GM18907 (cell line): Measurements from ENCODE around the gene CPEB4.

Source experiments
- ATAC-seq: cut with Tn5 transposase; IDR thresholded peaks from one replicate; pipeline ENCODE4 v1.9.1; 2021; ENCODE audit warnings: mild to moderate bottlenecking, moderate library complexity; ENCODE audit not compliant: unreplicated experiment

The CPEB4 gene

DNA sequence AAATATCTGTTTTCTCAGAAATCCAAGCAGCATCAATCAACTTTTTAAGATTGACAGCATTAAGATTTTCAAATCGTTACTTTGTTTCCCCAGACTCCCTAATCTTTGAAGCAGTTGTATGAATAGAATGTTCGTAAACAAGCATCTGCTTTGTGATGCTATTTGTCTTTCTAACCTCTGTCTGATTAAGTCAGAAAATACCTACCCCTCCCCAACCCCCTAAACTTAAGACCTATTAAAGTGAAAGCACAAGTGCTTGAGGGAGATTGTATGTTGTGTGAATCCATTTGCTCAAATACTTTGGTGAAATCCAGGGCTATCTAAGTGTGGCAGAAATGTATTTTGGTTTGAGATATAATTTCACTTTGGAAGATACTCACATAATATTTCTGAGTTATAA lies 53.0 kb downstream of the CPEB4 start:
- no peak for ATAC-seq

DNA sequence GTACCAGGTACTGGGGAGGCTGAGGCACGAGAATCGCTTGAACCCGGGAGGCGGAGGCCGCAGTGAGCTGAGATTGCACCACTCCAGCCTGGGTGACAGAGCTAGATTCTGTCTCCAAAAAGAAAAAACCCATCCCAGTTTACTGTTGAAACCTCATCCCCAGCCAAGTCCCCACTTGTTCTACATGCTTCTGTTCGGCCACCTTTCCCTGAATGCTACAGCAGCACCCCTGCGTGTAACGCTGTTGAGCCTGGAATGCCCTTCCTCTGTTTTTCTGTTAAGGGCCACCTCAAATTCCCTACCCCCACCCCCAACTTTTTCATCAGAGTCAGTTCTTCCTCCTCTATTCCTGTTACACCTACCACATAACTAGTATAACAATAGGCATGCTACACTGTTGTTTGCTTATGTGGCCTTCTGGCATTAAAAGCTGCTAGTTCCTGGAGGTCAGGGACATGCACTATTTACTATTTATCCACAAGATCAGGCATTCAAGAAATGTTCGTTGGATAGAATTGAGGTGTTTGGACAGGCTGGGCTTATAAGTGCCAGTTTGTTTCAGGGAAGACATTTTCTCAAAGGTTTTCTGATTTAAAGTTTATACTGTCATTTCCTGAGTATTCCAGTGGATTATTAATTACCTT lies 53.7 kb downstream of the CPEB4 start:
- ATAC-seq = no peak

DNA sequence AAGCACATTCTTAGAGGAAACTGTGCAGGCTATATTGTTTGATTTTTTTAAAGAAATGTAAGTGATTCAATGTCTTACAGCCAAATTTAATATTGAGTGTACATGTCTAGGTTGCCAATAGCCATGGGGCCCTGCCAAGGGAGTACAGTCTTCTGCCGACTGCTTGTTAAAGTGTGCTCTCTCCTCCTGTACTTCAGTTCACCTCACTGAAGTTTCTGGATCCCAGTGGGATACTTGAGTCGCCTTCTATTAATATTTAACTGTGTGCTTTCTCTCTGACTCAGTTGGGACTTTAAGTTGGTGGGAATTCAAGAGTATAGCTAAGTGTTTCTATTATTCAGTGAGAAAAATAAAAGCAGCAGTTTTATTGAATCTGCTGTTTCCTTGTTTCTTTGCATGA lies 56.4 kb downstream of the CPEB4 start:
- no peak for ATAC-seq

DNA sequence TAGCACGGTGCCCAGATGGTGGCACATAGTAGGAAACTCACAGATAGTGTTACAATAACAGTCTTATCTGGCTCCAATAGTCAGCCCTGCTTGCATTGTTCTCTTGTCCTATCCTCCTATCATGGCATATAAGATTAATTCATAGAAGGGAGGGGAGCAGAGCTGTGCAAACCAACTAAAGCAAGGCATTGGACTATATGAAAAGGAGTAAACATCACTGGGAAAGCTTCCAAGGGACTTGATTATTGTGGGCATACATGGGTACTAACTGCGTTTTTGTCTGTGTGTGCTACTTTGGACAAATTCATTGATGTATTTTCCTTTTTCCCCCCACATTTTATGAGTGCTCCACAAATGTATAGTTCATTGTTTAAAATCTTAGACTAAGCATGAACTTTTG lies 57.0 kb downstream of the CPEB4 start:
- ATAC-seq = no peak

DNA sequence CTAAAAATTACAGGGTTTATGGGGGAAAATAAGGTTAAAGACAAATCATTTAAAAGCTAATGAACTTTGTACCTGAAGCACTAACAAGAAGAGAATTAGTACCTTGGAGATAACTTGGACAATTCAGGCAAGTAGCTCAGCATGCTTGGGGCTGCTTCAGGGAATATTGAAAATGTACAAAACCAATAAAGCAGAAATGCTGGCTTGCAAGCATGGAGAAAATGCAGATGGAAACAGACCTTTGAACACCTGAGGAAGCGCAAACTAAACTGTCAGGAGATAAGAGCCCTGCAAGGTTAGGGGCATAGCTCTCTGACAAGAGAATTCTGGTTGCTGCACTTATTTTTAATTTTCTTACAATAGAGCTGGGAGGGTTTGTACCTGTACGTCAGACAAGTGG lies 58.2 kb downstream of the CPEB4 start:
- no peak for ATAC-seq

DNA sequence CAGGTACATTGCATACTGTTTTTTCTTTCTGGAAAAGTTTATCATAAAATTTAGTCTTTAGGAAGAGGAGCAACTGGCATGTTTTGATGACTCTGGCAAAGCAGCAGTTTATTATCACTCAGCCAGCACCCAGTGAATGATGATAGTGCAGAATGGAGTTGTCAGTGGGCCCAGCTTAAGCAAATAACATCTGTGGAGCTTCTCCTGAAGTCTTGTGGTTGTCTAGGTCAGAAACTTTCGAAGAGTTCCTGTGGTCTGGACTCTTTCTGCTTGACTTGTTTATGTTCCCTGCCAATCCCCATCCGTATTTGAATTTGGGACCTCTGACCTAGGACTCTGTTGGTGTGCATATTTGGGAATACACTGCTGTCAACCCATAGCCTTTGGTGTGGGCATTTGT lies 62.7 kb downstream of the CPEB4 start:
- no peak for ATAC-seq

DNA sequence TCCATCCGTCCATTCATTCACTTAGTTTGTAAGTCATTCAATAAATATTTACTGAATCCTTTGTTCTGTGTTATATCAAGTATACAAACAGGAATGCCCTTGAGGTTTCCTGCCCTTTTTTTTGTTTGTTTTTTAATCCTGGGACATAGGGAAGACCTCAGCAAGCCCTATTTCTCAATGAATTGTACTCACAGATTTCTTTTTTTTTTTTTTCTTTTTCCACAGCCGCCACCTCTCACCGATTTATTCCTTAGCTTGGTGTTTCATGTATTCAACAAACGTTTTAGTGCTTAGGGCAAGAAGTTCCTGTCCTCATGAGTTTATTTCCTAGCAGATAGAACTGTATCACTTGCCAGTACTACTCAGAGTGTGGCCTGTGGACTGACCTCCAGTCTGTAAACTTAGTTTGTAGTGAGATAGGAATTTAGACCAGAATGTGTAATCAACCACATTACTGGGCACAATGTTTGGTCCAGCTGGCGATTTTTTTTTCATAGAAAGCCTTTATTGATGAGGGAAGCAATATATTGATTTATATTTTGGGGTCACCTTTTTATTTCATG lies 65.5 kb downstream of the CPEB4 start:
- ATAC-seq = no peak

DNA sequence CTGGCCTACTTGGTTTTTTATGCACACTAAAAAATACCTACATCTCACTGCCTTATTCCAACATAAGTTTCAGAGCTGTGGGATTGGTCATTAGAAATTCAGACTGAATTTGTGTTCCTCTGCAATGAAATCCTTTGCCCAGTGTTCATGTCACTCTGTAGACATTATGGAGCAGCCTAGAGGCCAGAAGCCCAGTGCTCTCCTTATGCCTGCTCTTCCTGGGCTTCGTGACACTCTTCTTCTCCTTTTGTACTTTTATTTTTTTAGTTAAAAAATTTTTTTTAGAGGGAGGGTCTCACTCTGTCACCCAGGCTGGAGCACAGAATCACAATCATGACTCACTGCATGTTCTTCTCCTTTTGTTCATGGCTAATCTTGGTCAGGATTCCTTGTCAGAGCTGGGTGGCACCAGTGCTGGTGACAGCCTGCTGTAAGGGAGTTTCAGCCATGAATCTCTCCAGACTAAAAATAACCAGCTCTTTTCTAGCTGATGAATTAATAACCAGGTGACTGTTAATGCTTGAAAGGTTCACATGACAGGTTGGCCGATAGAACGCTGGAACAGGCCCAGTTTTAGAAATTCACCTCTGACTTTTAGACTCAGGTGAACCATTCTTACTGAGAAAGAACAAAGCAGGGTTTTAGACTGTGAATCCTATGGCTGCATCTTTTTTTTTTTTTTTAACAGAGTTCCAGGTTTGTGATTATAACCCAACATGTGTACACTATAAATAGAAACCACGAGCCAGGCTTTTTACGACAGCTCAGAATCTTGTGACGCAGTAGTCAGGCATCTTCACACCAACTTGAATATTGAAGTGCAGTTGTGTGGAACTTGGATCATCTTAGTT lies 66.7 kb downstream of the CPEB4 start:
- peak; percentile 75 for ATAC-seq

DNA sequence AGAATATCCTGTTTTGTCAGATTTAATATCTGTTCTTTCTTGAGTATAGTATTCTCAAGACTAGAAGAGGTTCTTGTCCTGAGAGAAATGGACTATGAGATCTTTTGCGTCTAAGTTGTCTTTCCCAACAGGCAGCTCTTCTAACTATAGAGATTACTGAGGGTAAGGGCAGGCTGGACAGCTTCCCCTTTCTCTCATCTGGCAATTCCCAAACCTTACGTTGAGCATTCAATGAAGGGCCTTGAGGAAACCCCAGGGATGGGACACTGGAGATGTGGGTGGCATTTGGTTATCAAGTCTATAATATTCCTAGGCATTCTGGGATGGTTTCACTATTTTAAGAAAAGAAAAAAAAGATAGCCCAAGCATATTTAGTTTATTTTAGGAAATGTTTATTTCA lies 72.8 kb downstream of the CPEB4 start:
- ATAC-seq = no peak

DNA sequence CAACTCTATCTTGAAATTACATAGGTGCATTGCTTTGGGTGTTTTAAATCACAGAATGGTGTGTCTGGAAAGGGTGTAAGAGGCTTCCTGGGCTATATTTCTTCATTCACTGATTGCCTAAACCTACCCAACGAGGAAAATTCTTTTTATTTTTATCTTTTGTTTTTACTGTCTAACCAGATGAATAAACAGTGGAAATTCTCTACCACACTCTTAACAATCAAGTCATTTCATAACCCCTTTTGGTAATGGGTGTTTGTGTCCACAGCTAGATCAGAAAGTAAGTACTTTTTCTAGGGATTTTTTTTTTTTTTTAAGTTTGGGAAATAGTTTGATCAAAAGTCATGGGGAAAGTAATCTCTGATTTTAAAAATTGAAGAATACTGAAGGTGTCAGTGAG lies 73.3 kb downstream of the CPEB4 start:
- ATAC-seq = no peak

DNA sequence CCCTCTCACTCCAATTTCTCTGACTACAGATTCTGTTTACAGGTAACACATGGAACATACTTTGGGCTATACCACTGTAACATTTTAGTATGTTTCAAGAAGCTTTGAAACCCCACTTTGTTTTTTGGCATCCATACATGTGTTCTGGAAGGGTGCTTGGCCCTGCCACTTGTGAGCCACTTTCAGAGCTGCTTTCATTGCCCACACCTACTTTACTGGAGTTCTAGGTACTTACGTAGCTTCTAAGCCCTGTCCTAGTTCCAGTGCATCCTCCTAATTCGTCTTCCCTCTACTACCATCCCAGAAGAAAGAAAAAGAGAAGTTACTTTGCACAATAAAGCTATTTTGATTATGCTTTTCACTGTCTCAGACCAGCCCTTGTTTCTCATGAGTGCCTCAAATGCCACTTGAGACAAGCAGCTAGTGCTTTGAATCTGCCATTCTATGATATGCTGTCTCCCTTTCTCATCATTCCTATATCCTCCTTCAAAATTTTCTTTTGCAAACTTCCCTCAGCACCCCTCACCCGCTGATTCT lies 74.4 kb downstream of the CPEB4 start:
- ATAC-seq = no peak

DNA sequence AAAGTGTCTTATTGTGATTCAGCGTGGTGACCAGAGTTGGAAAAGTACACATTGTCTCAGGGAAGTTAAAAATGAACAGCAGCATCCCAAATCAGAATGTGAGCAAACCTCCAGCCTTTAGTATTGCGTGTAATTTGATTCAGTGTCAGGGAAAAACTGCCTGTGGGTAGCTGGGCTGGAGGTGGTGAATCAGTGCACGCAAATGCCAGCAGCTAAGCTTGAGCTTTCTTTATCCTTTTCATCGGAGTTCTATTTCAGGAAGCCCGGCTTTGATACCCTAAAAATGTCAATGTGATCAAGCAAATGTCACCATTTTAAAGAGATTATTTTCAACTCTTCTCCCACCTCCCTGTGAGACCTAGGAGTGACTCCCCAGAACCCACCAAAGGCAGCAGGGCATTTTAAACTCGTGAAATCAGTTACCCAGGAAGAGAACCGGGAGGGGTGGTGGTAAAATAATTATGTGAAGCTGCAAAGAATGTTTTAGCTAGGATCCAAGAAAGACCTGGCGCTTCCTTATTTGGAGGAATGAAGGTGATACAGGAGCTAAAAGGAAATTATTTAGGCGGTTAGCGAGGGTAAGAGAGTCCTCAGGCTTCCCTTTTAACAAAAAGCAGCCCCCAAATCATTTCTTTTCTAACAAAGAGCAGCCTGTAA lies 75.2 kb downstream of the CPEB4 start:
- no peak for ATAC-seq

DNA sequence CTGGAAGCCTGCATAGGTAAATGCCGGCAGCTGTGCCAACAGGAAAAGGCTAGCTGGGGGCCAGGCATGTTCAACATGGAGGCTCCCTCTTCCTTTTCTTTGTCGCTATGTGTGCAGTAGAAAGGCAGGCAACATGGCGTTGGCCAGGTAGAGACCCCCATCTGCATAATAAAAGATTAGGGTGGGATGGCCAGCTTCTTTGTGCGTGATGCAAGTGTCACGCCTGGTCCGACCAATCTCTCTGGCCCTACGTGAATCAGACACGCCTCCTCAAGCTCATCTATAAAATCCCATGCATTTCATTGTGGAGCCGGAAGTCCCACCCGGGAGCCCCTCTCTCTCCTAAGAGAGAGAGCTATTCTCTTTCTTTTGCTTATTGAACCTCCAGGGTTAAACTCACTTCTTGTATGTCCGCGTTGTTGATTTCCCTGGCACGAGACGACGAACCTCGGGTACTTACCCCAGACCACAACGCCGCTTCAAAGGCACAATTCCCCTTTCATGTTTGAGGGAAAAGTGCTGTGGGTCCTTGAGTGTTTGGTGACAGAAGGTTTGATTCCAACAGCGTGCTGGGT lies 75.8 kb downstream of the CPEB4 start:
- no peak for ATAC-seq

DNA sequence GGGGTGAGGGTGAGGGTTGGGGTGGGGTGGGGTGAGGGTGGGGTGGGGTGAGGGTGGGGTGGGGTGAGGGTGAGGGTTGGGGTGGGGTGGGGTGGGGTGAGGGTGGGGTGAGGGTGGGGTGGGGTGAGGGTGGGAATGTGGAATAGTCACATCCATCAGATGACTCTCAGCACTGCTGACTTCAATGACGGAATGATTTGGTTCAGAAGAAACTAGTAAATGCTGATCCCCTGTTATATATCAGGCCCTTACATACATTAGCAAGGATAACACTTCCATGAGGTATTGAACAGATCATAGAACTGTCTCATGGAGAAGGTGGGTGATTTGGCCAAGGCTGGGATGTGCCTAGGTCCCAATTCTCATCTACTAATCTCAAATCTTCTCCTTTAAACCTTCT lies 76.4 kb downstream of the CPEB4 start:
- no peak for ATAC-seq

DNA sequence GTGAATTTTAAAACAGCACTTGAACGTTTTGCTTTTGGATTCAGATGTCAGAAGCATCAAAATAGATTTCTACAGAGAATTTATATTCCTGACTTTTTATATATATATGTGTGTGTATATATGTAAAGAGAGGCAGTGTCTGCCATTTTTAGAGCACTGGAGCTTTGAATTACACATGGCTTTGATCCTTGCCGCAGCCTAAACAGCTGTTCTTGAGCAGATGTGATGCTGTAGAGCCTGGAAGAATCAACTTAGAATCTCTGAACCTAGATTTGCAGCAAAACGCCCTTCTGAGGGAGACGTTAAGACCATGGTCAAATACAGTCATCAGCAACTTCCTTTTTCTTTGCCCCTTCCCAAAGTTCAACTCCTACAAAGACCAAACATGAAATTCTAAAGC lies 79.1 kb downstream of the CPEB4 start:
- ATAC-seq = no peak

DNA sequence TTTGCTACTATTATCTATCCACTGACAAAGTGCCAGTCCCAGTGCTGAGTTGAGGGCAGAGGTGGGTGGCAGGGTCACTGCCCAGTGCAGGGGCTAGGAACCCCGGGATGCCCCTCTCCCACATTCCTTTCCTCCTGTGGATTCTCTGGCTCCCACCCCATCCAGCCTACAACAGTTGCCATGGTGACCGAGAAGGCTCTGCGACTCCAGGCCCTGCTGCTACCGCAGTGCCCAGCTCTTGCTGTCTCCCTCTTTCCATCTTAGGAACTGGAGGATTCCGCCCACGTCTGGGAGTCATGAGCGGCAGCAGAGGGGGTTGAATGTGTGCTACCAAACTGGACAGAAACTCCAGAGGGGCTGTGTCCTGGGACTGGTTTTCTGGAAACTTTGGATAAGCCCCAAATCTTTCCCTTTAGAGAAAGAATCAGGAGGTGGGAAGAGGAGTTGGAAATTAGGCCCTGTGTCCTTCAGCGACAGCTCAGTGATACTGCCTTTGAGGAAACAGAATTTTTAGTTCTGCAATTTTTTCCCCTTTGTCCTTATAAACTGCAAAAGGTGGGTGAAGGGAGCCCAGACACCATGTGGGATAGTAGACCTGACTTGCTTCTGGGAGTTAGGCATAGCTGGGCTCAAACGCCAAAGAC lies 80.1 kb downstream of the CPEB4 start:
- no peak for ATAC-seq

DNA sequence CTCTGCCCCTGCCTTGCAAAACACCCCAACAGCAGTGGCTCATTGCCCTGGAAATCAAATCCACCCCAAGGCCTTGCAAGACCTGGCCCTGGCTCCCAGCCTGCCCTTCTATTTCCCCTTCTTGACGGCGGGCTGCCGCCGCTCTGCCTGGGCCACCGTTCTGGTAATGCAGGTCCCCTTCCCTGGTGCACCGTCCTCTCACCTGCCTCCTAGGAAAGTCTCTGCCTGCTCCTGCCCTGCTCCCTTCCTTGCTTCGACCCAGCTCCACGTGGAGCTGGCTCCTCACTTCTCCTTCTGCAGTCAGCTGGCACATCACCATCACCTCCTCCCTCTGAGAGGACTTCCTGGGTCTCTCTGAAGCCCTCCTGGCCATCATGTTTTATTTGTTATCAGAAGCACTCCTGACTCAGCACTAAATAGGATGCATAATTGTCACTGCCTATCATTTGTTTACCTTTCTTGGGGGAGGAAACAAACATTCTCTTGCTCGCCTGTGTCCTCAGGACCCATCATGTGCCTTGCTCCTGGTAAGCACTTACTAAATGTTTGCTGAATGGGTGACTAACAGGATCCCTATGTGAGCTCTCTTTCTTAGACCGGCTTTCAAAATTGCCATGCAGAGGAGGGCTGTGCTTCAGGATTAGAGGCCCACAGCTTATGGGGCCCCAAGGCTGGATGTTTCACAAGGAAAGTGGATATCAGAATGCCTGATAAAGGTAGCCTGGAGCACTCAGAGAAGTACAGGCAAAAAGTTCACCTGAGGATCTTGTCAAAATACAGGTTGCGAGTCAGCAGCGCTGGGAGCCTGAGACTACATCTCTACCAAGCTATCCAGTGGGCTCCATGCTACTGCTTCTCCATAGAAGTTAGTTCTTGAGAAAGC lies 81.3 kb downstream of the CPEB4 start:
- no peak for ATAC-seq

DNA sequence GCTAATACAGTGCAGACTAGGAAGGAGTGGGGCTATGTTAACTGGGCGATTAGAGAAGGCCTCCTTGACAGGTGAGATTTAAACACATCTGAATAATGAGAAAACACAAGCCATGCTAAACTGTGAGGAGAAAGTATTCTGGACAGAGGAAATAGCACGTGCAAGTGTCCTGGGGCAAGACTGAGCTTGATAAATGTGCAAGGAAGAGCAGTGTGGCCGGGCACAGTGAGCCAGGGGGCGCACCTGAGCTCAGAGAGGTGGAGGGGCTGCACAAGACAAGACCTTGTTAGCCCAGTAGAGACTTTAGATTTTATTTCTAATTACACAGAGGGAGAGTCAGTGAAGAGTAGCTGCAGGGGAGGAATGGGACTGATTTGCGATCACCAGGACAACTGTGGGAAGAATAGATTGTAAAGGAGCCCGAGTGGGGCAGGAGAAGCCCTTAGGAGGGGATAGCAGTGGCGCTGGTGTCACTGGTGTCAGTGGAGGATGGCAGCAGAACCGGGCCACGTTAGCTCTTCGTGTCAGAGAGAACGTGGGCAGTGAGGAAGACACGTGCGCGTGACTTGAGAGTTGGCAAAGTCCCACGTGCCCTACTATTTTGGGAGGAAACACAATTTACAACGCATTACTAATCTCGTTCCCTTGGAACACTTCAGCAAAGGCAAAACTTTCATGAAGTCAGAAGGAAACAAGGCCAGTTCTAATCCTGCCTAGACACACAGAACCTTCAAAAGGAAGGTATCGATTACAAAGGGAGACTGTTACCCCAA lies 82.9 kb downstream of the CPEB4 start:
- ATAC-seq = no peak
